Measurements from ENCODE around the gene JUND. TPM values are rescaled to one million over a fixed set of nuclear protein-coding genes. Genes with fewer than 3 reads are reported as not detected.
A peak's percentile ranks its signal among the peaks of the same experiment; 100 is the strongest.

JUND gene
- total and polyA plus RNA-seq, 2 of the 4 experiments (the other 2 are of a cell fraction): 14.2 to 77.2 TPM

DNA sequence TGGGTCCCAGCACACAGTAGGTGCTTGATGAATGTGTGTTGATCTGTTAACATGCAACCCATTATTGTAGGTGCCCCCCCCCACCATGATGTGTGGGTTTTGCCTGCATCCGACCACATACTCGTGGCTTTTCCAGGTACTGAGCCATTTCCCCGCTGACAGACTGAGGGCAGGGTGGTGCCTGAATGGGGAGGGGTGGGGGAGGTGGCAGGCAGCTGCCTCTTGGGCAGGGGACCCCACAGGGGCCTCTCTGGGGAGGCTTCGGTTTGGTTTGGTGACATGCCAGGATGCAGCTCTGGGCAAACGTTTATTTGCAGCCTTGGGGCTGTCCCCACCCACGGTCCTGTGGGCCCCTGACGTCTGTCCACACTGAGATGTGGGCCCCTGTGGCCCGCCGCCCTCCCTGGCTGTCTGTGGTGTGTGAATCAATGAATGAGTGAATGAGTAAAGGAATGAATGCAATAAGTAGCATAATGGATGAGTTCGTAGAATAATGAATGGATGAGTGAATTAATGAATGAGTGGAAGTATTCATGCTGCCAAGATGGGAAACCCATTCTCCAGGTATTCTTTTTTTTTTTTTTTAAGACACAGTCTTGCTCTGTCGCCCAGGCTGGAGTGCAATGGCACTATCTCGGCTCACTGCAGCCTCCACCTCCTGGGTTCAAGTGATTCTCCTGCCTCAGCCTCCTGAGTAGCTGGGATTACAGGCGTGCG, 9.0 kb upstream of the JUND start:
- H3K14ac ChIP-seq (replicated peaks; ENCODE audit: low read depth, low read length): no peak overlapping the region
- H2BK15ac ChIP-seq (ENCODE audit: low read depth, low read length): peak overlapping the region; percentile 68; the same call in 1 of the 3 replicates
- peak overlapping the region; percentile 88 for H3K4ac ChIP-seq (ENCODE audit: low read depth, low read length)
- H3K18ac ChIP-seq (ENCODE audit: low read depth, low read length): peak overlapping the region; percentile 22
- no TSS peak for BruUV-seq (replicated peaks)
- peak; percentile 52 for DNase-seq
- H4K8ac ChIP-seq (ENCODE audit: low read depth in 2 of 2, low read length in 2 of 2): peak overlapping the region in 1 of 2 experiments; percentile 55; a peak in 2 of 4 replicates
- H2AK9ac ChIP-seq (replicated peaks; ENCODE audit: low read depth, low read length, poor library complexity): peak overlapping the region; percentile 85
- H4K5ac ChIP-seq (ENCODE audit: low read depth, low read length): peak overlapping the region; percentile 77
- no peaks in the 10 kb centered on the region for H3K36me3 ChIP-seq (ENCODE audit: control insufficient read depth, insufficient read depth, low read length)
- H2BK120ac ChIP-seq (ENCODE audit: low read depth, low read length): peak overlapping the region; percentile 61; the same call in 1 of the 2 replicates
- H3K4me1 ChIP-seq (ENCODE audit: control insufficient read depth, insufficient read depth, low read length): peaks cover 23% of the 10 kb centered on the region
- TF ChIP-seq RCOR1 (IDR thresholded peaks at IDR 0.05; ENCODE audit: insufficient replicate concordance, low read length) (no peak), NFE2L2 (IDR thresholded peaks at IDR 0.05; ENCODE audit: low read depth, low read length) (no peak), MAZ (IDR thresholded peaks at IDR 0.05; ENCODE audit: borderline replicate concordance, low read depth, low read length) (no peak), CHD1 (IDR thresholded peaks at IDR 0.05; ENCODE audit: low read depth, low read length) (no peak), POLR2A (IDR thresholded peaks at IDR 0.05; ENCODE audit: low read depth, low read length) (no peak), SMC3 (IDR thresholded peaks at IDR 0.05; ENCODE audit: low read depth, low read length) (no peak), RAD21 (IDR thresholded peaks at IDR 0.05; ENCODE audit: low read length) (no peak), MXI1 (IDR thresholded peaks at IDR 0.05; ENCODE audit: borderline replicate concordance, low read depth, low read length) (no peak), RFX5 (IDR thresholded peaks at IDR 0.05; ENCODE audit: low read depth, low read length) (no peak), CEBPB (IDR thresholded peaks at IDR 0.05; ENCODE audit: low read depth, low read length) (no peak)
- TF ChIP-seq, protein P1, sequence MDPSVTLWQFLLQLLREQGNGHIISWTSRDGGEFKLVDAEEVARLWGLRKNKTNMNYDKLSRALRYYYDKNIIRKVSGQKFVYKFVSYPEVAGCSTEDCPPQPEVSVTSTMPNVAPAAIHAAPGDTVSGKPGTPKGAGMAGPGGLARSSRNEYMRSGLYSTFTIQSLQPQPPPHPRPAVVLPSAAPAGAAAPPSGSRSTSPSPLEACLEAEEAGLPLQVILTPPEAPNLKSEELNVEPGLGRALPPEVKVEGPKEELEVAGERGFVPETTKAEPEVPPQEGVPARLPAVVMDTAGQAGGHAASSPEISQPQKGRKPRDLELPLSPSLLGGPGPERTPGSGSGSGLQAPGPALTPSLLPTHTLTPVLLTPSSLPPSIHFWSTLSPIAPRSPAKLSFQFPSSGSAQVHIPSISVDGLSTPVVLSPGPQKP (IDR thresholded peaks at IDR 0.05; ENCODE audit: borderline replicate concordance, low read depth, low read length): no peak
- TF ChIP-seq, protein P2, sequence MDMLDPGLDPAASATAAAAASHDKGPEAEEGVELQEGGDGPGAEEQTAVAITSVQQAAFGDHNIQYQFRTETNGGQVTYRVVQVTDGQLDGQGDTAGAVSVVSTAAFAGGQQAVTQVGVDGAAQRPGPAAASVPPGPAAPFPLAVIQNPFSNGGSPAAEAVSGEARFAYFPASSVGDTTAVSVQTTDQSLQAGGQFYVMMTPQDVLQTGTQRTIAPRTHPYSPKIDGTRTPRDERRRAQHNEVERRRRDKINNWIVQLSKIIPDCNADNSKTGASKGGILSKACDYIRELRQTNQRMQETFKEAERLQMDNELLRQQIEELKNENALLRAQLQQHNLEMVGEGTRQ (IDR thresholded peaks at IDR 0.05; ENCODE audit: low read depth, low read length): no peak
- TF ChIP-seq, protein P3, sequence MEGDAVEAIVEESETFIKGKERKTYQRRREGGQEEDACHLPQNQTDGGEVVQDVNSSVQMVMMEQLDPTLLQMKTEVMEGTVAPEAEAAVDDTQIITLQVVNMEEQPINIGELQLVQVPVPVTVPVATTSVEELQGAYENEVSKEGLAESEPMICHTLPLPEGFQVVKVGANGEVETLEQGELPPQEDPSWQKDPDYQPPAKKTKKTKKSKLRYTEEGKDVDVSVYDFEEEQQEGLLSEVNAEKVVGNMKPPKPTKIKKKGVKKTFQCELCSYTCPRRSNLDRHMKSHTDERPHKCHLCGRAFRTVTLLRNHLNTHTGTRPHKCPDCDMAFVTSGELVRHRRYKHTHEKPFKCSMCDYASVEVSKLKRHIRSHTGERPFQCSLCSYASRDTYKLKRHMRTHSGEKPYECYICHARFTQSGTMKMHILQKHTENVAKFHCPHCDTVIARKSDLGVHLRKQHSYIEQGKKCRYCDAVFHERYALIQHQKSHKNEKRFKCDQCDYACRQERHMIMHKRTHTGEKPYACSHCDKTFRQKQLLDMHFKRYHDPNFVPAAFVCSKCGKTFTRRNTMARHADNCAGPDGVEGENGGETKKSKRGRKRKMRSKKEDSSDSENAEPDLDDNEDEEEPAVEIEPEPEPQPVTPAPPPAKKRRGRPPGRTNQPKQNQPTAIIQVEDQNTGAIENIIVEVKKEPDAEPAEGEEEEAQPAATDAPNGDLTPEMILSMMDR (conservative IDR thresholded peaks at IDR 0.05; ENCODE audit: low read depth, low read length): no peak
- H4K20me1 ChIP-seq (ENCODE audit: insufficient read depth, low read length): no peaks in the 10 kb centered on the region
- ChIA-PET CTCF (no interaction called here), POLR2A (ENCODE audit: unreplicated experiment) (no interaction called here)
- no peak overlapping the region for H3K4me3 ChIP-seq (ENCODE audit: insufficient read depth, low read depth, low read length)
- peak overlapping the region; percentile 84; the same call in 1 of the 2 replicates for H2AK5ac ChIP-seq (ENCODE audit: low read depth, low read length)
- H3K9me1 ChIP-seq (ENCODE audit: insufficient read depth, low read length): no peaks in the 10 kb centered on the region
- H2BK5ac ChIP-seq (ENCODE audit: low read depth, low read length, poor library complexity, severe bottlenecking): peak overlapping the region; percentile 25
- H3K4me2 ChIP-seq (ENCODE audit: low read depth, low read length): no peak overlapping the region; the same call in 1 of the 2 replicates
- peaks cover 0 to 4% of the 10 kb centered on the region in 2 experiments; a peak in 1 of 4 replicates for H3K79me1 ChIP-seq (ENCODE audit: low read depth in 1 of 2, low read length in 2 of 2)
- dilution Hi-C loops (cut with HindIII; ENCODE audit: low sequenced_read_pairs, unreplicated experiment): no loop called here
- 33 to 100% methylated on average over 1 to 3 of the region's 14 CpGs for WGBS, 2 experiments (ENCODE audit: extremely low coverage in 2 of 2, insufficient read length in 1 of 2)
- H2BK20ac ChIP-seq (ENCODE audit: low read depth, low read length): peak overlapping the region; percentile 73; the same call in 1 of the 2 replicates
- in situ Hi-C loops (cut with MboI; ENCODE audit: low sequenced_read_pairs): no loop called here
- H3K27ac ChIP-seq (ENCODE audit: insufficient read depth, low read length): peak overlapping the region; percentile 16
- no peak overlapping the region for H4K91ac ChIP-seq (ENCODE audit: insufficient read depth, low read depth, low read length)
- no peaks in the 10 kb centered on the region for H3K27me3 ChIP-seq (ENCODE audit: control insufficient read depth, insufficient read depth, low read length)
- no peak for ATAC-seq (ENCODE audit: low read depth)
- no peak overlapping the region for H3K23ac ChIP-seq (ENCODE audit: low read depth, low read length)
- H3K9me3 ChIP-seq (ENCODE audit: control insufficient read depth, insufficient read depth, low read length): no peaks in the 10 kb centered on the region
- intact Hi-C loops (cut with micrococcal nuclease): loop anchor here (1.0 kb wide), 1 partner anchor 8 kb away; no protein-coding TSS in a partner anchor
- peak overlapping the region; percentile 75 for H2AFZ ChIP-seq (replicated peaks; ENCODE audit: low read length, poor library complexity)
- H3K9ac ChIP-seq (ENCODE audit: low read depth, low read length): 0 out of 2 replicates have a peak overlapping the region, but pooled peaks have one; percentile 26
- H3K56ac ChIP-seq (ENCODE audit: extremely low read depth, insufficient read depth, low read length): no peak overlapping the region
